Sigmoid colon (tissue), 4 donors: ENCODE data around the gene GMPR2.

Experiments used
- EP300 ChIP-seq, 4 donors: sonication (generic); formaldehyde crosslinking; IDR thresholded peaks; one replicate each; pipeline ENCODE4 v1.6.1; 2017; ENCODE audit warnings: antibody characterized with exemption in 4 of 4
- POLR2AphosphoS5 ChIP-seq, 4 donors: sonication (generic); formaldehyde crosslinking; IDR thresholded peaks; one replicate each; pipeline ENCODE4 v1.6.1; 2017; ENCODE audit warnings: antibody characterized with exemption in 4 of 4
- TF ChIP-seq, protein P1 (sequence below), 4 experiments: fragments of 450-650 bp in 3 of 4; fragments of 200-600 bp in 1 of 4; IDR thresholded peaks; one replicate each; pipeline ENCODE4 v1.5.1; 2016 to 2019; ENCODE audit warnings: antibody characterized with exemption in 4 of 4, mild to moderate bottlenecking in 3 of 4, moderate library complexity in 2 of 4

- TF ChIP-seq, protein P1, sequence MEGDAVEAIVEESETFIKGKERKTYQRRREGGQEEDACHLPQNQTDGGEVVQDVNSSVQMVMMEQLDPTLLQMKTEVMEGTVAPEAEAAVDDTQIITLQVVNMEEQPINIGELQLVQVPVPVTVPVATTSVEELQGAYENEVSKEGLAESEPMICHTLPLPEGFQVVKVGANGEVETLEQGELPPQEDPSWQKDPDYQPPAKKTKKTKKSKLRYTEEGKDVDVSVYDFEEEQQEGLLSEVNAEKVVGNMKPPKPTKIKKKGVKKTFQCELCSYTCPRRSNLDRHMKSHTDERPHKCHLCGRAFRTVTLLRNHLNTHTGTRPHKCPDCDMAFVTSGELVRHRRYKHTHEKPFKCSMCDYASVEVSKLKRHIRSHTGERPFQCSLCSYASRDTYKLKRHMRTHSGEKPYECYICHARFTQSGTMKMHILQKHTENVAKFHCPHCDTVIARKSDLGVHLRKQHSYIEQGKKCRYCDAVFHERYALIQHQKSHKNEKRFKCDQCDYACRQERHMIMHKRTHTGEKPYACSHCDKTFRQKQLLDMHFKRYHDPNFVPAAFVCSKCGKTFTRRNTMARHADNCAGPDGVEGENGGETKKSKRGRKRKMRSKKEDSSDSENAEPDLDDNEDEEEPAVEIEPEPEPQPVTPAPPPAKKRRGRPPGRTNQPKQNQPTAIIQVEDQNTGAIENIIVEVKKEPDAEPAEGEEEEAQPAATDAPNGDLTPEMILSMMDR (IDR thresholded peaks at IDR 0.05): no peak
- TF ChIP-seq POLR2AphosphoS5 (IDR thresholded peaks at IDR 0.05): no peak
- TF ChIP-seq EP300 (IDR thresholded peaks at IDR 0.05): no peak
Observed at GRCh38 chr14:24284501-24285035, 51.8 kb downstream of the GMPR2 start.
